OCI-LY3 (cell line): ENCODE results near the gene CABP5.

ENCODE experiments used
- CTCF ChIP-seq: fragments of 200-600, 300-600 bp; sonication (generic); IDR thresholded peaks from 2 replicates; pipeline ENCODE4 v1.5.1; 2014; ENCODE audit warnings: antibody characterized with exemption, low read length, low read depth
- EZH2phosphoT487 ChIP-seq: fragments of 200-600 bp; shearing (Covaris generic); IDR thresholded peaks from 2 replicates; pipeline ENCODE4 v1.6.1; 2018; ENCODE audit warnings: antibody characterized with exemption, mixed run types, low read depth

DNA sequence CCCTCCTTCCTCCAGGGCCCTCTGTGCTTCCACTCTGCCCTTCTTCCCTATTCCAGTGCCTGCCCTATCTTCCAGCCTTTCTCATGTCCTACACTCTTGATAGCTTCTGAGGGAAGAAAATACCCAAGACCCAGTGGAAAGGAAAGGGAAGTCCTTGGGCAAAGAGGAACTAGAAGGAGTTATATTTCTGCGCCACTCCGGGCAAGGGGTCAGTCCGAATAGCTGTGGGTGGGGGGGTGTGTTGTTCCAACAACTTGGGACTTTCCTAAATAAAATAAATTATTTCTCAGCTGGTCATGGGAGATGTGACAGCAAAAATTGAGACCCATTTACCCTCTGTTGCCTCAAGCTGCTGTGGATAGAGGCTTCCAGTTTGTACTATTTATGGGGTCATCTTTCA is 23.2 kb downstream of the CABP5 start:
- TF ChIP-seq CTCF (no peak), EZH2phosphoT487 (no peak)
